ENCODE measurements around the gene DEPDC1B.
A peak's percentile ranks its signal among the peaks of the same experiment; 100 is the strongest.
"Not testable (repeated sequence)": the region's sequence is repeated elsewhere in the genome, so short reads cannot be mapped to it uniquely, and the experiment has no call there.

The DEPDC1B gene

DNA sequence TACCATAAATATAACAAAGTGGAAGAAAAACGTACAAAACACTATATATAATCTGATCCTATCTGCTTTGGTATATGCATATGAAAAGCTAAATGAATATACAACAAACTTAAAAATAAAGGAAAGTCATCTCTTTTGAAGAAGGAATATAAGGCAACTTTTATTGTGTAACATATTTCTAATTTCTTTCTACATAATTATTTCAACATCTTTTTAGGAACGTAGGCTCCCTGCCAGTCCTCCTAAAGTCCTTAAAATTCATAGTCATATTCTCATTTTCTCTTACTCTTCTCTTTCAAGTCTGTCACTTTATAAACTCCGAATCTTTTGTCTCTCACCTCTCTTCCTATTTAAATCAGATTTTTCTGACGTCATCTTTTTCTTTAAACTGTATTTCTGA lies 9.6 kb downstream of the DEPDC1B start:
- no peak for DNase-seq

GRCh38 chr5:60688980-60689379 lies 11.0 kb downstream of the DEPDC1B start:
- no peak for DNase-seq

DNA sequence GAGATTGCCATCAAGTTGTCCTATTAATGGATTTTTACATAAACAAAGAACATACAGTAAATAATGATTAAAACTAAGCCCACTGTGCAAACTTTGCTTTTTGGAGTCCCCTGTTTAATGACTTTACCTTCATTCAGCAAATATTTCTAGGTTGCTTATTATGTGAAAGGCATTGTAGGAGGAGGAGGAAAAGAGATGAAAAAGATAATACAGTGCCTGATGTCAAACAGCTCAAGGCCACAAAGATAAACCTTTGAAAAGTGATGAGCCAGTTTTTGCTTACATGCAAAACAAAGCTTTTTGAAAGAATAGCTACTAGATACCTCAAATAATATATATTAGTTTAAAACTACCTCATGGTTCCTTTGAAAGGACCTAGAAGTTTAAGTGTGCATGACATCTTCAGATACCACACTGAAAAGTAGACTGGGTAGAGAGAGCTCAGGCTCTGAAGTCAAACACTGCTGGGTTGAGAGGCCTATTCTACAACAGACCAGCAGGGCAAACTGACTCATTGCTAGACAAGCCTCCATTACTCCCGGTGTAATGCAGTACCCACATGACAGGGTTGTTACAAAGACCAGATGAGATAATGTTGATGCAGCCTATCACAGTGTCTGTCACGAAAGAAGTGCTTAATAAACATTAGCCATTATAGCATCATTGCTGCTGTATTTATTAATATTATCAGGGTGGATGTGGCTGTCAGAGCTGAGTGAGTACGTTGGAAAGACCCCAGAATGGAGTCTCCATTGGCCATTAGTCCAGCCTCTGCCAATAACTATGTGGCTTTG lies 11.8 kb downstream of the DEPDC1B start:
- peak; percentile 61 for DNase-seq

- DNase-seq: no peak
Measured at GRCh38 chr5:60686157-60686556, 13.8 kb downstream of the DEPDC1B start.

DNA sequence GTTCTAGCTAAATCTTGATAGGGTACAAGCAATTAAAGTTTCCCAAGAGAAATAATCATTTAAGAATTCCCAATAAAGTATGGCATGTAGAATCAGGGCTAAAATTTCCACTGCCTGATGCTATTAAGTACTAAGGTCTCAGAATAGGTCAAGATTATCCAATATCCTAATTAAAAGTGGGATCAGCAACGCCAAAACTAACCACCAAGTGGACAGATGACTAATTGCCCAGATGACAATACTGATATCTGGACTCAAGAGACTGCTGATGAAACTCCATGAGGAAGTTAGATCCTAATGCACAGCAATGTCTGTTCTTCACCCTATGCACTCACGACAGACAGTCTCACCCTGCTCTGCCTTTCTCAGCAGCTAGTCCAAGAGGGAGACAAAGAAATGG lies 14.3 kb downstream of the DEPDC1B start:
- DNase-seq: no peak

DNA sequence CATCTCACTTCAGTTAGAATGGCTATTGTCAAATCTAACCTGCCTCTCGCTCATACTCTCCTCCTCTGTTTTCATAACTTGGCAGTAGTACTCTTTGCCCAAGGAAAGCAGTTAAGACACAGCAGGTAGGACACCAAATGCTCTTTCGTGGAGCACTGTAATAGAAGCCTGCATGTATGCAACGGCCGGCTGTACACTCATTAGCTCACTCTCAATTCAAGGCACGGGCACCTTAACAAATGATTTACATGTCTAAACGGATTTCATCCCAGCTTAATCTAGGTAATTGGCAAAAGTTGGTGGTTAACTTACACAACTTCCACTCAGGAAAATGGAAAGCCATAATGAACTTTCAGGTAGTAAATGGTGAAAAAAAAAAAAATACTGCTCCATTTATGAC lies 14.9 kb downstream of the DEPDC1B start:
- DNase-seq: no peak

DNA sequence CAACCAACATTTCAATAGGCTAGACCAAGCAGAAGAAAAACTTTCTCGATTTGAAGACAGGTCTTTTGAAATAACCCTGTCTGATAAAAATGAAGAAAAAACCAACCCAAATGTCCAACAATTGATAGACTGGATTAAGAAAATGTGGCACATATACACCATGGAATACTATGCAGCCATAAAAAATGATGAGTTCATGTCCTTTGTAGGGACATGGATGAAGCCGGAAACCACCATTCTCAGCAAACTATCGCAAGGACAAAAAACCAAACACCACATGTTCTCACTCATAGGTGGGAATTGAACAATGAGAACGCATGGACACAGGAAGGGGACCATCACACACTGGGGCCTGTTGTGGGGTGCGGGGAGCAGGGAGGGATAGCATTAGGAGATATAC lies 18.0 kb downstream of the DEPDC1B start:
- DNase-seq: not testable (repeated sequence)

GRCh38 chr5:60679816-60680215 lies 20.1 kb downstream of the DEPDC1B start:
- no peak for DNase-seq

GRCh38 chr5:60677850-60678664 lies 21.9 kb downstream of the DEPDC1B start:
- no peak for DNase-seq

DNA sequence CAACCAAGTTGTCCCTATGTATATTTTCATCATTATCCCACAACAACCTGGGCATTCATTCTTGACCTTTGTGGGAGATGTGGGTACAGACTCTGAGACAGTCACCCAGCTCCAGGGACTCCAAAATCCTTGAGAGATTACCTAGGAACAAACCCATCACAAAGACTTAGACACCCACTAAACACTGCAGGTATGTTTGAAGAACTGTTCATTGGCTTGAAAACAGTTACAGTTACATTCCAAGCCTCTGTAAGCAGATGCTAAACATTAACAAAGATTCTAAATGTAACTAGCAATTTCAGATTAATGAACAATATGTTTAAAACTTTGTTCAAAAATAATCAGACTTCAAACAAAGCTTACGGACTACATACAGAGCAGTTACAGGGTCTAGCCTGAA lies 24.7 kb downstream of the DEPDC1B start:
- no peak for DNase-seq

DNA sequence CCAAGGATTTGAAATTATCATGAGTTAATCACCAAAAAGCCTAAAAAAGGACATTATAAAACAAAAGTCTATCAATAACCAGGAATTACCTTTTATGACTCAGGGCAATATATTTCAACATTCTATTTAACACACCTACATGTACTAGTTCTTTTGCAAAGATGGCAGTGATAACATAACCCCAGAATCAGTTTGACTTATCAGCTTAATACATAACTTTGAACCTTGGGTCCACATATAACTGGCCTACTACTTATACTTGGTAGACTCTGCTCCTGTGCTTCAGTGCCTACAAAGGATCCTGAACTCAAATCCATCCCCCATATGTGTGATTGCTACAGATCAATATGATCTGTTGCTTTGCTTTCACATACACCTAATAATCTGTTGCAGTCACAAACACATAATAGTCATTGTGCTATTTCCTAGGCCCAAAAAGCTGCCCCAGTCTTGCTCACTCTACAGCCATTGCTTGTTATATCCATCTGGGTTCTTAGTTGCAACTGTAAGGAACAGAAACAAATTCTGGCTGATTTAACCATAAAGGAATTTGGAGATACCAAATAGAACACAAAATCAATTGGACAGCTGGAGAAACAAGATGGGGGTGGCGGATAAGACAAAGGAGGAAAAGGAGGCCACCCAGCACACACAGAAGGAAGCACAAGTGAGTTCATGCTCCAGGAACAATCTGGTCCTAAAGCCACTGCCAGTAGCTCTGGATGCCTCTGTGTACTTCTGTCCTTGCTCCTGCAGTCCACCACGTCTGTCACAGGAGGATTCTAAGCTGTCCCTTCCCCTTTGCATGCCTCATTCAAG lies 25.5 kb downstream of the DEPDC1B start:
- DNase-seq: no peak

DNA sequence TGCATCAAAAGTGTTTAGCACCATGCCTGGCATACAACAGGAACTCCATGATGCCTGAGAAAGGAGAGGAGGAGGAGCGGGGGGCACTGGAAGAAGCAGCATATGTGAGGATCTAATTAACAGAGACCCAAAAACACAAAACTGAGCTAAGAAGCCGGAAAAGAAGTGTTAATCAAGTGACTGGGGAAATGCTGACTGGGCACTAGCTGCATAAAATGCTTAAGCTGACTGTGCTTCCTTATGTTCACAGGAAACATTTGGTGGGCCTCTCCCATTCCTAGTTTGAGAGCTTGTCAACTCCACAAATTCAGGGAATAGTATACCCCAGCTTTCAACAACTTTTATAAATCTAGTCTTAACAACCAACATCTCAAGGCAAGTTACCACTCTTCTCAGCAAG lies 26.6 kb downstream of the DEPDC1B start:
- no peak for DNase-seq

DNA sequence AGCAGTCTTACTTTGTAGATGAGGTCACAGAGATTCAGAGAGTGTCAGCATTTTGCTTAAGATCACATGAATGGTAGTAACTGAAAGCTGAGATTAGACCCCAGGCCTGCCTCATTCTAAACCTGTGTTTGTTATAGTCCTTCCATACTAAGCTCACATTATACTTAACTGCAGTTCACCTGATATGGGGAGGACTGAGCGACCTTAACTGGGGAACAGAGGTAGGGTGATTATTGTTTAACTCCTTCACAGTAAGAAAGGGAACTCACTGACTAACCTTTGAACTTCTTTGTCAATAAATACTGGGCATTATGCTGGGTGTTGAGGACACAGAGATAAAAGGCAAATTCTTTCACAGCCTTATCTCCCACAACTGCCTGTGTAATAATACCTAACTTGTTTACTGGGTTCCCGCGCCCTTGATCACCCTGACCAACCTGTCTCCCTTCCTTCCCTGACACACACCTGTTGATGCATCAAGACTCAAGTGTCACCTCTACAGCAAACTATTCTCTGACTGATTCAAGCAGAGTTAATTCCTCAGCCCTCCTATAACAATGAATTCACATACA lies 27.2 kb downstream of the DEPDC1B start:
- no peak for DNase-seq

DNA sequence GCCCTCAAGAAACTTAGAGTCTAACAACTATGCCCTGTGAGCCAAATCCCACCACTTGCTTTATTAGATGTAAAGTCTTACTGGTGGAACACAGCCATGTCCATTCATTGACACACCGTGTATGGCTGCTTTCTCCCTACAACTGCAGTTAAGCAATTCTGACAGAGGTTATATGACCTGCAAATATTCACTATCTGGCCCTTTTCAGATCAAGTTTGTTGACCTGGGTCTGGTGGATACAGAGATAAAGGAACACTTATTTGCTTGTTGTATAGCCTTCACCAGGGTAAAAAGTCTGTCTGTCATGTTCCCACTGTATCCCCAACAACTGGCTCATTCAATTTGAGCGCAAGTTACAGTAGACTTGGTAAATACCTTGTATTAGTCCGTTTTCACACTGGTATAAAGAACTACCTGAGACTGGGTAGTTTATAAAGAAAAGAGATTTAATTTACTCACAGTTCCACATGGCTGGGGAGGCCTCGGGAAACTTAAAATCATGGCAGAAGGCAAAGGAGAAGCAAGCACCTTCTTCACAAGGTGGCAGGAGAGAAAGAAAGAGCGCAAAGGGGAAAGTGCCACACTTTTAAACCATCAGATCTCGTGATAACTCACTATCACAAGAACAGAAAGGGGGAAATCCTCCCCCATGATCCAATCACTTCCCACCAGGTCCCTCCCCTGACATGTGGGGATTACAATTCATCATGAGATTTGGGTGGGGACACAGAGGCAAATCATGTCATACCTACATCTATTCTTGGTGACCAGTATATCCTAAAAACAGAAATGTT lies 27.9 kb downstream of the DEPDC1B start:
- DNase-seq: no peak

GRCh38 chr5:60670749-60671148 lies 29.2 kb downstream of the DEPDC1B start:
- DNase-seq: no peak

GRCh38 chr5:60668686-60669304 lies 31.2 kb downstream of the DEPDC1B start:
- no peak for DNase-seq

- no peak for DNase-seq
Measured at GRCh38 chr5:60651872-60652620, 47.9 kb downstream of the DEPDC1B start.

DNA sequence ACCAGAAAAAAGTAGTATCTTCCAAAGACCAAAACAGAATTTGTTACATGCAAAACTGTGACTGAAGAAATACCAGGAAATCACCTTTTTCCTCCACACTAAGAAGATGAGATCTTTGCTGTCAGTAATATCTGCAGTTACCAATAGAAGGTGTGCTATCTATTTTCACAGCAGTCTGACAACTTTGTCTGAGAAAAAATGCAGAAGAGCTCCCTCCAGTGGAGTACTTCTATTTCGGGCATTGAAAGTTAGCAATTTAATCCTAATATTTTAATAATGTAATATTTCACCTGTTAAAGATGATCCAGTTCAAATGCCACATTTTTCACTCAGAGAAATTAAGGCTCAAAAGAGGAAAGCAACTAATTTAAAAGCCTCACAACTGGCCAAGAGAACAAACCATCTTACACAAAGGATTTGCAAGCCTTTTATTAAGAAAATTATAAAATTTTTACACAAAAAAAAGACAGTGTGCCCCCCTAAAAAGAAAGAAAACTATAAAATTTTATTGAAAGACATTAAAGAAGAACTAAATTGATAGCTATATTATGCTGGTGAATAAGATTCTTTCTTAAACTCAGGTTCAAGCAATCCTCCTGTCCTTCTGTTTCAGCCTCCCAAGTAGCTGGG lies 50.6 kb downstream of the DEPDC1B start:
- no peak for DNase-seq

- DNase-seq: no peak
Measured at GRCh38 chr5:60648175-60648574, 51.8 kb downstream of the DEPDC1B start.

DNA sequence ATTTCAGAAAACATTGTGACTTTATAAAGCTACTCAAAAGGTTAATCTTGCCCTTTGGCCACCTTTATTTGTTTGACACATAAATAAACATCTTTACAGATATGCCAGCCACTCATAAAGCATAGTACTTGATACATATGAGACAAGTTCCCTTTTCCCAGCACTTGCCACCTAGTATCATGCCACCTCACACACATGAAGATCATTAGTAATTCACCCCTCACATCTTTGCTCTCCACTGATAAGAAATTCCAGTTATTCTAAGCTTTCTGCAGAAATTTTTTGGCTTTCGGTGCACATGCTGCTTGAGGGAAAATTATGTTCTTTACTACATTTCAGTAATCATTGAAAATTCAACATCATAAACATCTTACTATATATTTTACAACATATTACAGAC lies 59.1 kb downstream of the DEPDC1B start:
- DNase-seq: no peak

All from islet precursor cell (in vitro differentiated cells).